ENCODE results near the gene UCN3. TPM values are rescaled to one million over a fixed set of nuclear protein-coding genes. Genes with fewer than 3 reads are reported as not detected.

Gene UCN3
- polyA plus RNA-seq, 2 of the 4 experiments (the other 2 are of a cell fraction) = not detected

GRCh38 chr10:5334196-5334880 lies 30.4 kb upstream of the UCN3 start (continued):
- no peak for TF ChIP-seq REST (IDR thresholded peaks at IDR 0.05)

GRCh38 chr10:5338010-5338409 lies 26.8 kb upstream of the UCN3 start:
- ATAC-seq (no peak), DNase-seq (ENCODE audit: low read depth in 1 of 2, low spot score in 1 of 2) (no peak), FAIRE-seq (no peak)
- Histone ChIP-seq H3K4me1 (no peaks in the 10 kb centered on the region), H3K27ac (no peak overlapping the region), H3K4me2 (no peak overlapping the region), H3K4me3 (no peak overlapping the region), H3K9me3 (no peaks in the 10 kb centered on the region)
- CTCF ChIA-PET = interaction anchor here (1.0 kb wide), 1 partner anchor 18 kb away, joined by 3 read pairs; no protein-coding TSS in a partner anchor
- TF ChIP-seq ESRRA (IDR thresholded peaks at IDR 0.05; ENCODE audit: borderline replicate concordance, low read length) (no peak), HMGXB4 (CRISPR knock-in tag; IDR thresholded peaks at IDR 0.05; ENCODE audit: borderline replicate concordance) (no peak), PHF8 (IDR thresholded peaks at IDR 0.05; ENCODE audit: borderline replicate concordance, low read depth) (no peak), EHMT2 (IDR thresholded peaks at IDR 0.05; ENCODE audit: low read depth) (no peak), SMC3 (IDR thresholded peaks at IDR 0.05) (no peak), RNF2 (IDR thresholded peaks at IDR 0.05; ENCODE audit: borderline replicate concordance, low read depth) (no peak), TFCP2L1 (CRISPR knock-in tag; IDR thresholded peaks at IDR 0.05) (no peak), FOXS1 (CRISPR knock-in tag; IDR thresholded peaks at IDR 0.05) (no peak), CHD4 (IDR thresholded peaks at IDR 0.05; ENCODE audit: borderline replicate concordance) (no peak), SREBF2 (IDR thresholded peaks at IDR 0.05) (no peak), HOXB5 (CRISPR knock-in tag; IDR thresholded peaks at IDR 0.05) (no peak), HEYL (CRISPR knock-in tag; IDR thresholded peaks at IDR 0.05) (no peak), POLR2AphosphoS2 (conservative IDR thresholded peaks at IDR 0.05; ENCODE audit: low read length) (no peak), ZNF302 (CRISPR knock-in tag; IDR thresholded peaks at IDR 0.05) (no peak), RFX5 (IDR thresholded peaks at IDR 0.05) (no peak)
- TF ChIP-seq, protein P1, sequence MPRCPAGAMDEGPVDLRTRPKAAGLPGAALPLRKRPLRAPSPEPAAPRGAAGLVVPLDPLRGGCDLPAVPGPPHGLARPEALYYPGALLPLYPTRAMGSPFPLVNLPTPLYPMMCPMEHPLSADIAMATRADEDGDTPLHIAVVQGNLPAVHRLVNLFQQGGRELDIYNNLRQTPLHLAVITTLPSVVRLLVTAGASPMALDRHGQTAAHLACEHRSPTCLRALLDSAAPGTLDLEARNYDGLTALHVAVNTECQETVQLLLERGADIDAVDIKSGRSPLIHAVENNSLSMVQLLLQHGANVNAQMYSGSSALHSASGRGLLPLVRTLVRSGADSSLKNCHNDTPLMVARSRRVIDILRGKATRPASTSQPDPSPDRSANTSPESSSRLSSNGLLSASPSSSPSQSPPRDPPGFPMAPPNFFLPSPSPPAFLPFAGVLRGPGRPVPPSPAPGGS (IDR thresholded peaks at IDR 0.05) = no peak
- POLR2A ChIA-PET = no interaction called here

GRCh38 chr10:5343092-5343491 lies 21.7 kb upstream of the UCN3 start:
- Histone ChIP-seq H3K9me3 (no peaks in the 10 kb centered on the region), H3K4me2 (no peak overlapping the region), H3K27ac (no peak overlapping the region), H3K4me1 (no peaks in the 10 kb centered on the region), H3K4me3 (no peak overlapping the region)
- TF ChIP-seq HDAC2 (IDR thresholded peaks at IDR 0.05) = no peak
- TF ChIP-seq EHMT2 (IDR thresholded peaks at IDR 0.05; ENCODE audit: low read depth) = no peak
- no peak for TF ChIP-seq SREBF2 (IDR thresholded peaks at IDR 0.05)
- no peak for TF ChIP-seq HOXB13 (CRISPR knock-in tag; IDR thresholded peaks at IDR 0.05; ENCODE audit: low read depth)
- no peak for TF ChIP-seq CBX2 (IDR thresholded peaks at IDR 0.05; ENCODE audit: borderline replicate concordance, low read depth)
- 93% methylated on average over 3 of the region's 3 CpGs for WGBS (ENCODE audit: missing lambda C conversion rate)
- DNase-seq (ENCODE audit: low read depth in 1 of 2, low spot score in 1 of 2) (no peak), ATAC-seq (no peak), FAIRE-seq (no peak)
- POLR2A ChIA-PET = no interaction called here
- CTCF ChIA-PET = interaction anchor here (0.6 to 1.7 kb wide), 4 partner anchors 9 to 246 kb away, joined by 3 to 9 read pairs (median 4); no protein-coding TSS in a partner anchor
